ENCODE measurements around the gene SEMA3G. TPM values are rescaled to one million over a fixed set of nuclear protein-coding genes. Genes with fewer than 3 reads are reported as not detected.

Gene SEMA3G
- total RNA-seq, 2 experiments from 2014 or later, result not detected

DNA sequence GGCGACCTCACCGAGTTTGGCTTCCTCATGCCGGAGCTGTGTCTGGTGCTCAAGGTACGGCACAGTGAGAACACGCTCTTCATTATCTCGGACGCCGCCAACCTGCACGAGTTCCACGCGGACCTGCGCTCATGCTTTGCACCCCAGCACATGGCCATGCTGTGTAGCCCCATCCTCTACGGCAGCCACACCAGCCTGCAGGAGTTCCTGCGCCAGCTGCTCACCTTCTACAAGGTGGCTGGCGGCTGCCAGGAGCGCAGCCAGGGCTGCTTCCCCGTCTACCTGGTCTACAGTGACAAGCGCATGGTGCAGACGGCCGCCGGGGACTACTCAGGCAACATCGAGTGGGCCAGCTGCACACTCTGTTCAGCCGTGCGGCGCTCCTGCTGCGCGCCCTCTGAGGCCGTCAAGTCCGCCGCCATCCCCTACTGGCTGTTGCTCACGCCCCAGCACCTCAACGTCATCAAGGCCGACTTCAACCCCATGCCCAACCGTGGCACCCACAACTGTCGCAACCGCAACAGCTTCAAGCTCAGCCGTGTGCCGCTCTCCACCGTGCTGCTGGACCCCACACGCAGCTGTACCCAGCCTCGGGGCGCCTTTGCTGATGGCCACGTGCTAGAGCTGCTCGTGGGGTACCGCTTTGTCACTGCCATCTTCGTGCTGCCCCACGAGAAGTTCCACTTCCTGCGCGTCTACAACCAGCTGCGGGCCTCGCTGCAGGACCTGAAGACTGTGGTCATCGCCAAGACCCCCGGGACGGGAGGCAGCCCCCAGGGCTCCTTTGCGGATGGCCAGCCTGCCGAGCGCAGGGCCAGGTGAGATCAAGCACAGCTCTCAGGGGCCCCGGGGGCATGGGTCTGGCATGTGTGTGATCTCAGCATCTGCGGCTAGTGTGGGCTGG is 43.1 kb upstream of the SEMA3G start:
- ATAC-seq, result no peak
- no peak overlapping the region for H3K27ac Mint-ChIP-seq
- no peaks in the 10 kb centered on the region for H3K27me3 Mint-ChIP-seq
- H3K9me3 Mint-ChIP-seq, result no peaks in the 10 kb centered on the region
- ChIA-PET CTCF (no interaction called here), POLR2A (interaction anchor here (1.6 kb wide), 1 partner anchor 11 kb away, joined by 3 read pairs; no protein-coding TSS in a partner anchor)
- TF ChIP-seq, protein P1, sequence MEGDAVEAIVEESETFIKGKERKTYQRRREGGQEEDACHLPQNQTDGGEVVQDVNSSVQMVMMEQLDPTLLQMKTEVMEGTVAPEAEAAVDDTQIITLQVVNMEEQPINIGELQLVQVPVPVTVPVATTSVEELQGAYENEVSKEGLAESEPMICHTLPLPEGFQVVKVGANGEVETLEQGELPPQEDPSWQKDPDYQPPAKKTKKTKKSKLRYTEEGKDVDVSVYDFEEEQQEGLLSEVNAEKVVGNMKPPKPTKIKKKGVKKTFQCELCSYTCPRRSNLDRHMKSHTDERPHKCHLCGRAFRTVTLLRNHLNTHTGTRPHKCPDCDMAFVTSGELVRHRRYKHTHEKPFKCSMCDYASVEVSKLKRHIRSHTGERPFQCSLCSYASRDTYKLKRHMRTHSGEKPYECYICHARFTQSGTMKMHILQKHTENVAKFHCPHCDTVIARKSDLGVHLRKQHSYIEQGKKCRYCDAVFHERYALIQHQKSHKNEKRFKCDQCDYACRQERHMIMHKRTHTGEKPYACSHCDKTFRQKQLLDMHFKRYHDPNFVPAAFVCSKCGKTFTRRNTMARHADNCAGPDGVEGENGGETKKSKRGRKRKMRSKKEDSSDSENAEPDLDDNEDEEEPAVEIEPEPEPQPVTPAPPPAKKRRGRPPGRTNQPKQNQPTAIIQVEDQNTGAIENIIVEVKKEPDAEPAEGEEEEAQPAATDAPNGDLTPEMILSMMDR (IDR thresholded peaks at IDR 0.05), result no peak
- intact Hi-C loops (cut with micrococcal nuclease), result no loop called here
- H3K4me3 Mint-ChIP-seq, result no peak overlapping the region
- peaks cover 14% of the 10 kb centered on the region for H3K36me3 Mint-ChIP-seq (ENCODE audit: low read depth)
- no peaks in the 10 kb centered on the region for H3K4me1 Mint-ChIP-seq (ENCODE audit: low read depth)
- DNase-seq, result no peak

DNA sequence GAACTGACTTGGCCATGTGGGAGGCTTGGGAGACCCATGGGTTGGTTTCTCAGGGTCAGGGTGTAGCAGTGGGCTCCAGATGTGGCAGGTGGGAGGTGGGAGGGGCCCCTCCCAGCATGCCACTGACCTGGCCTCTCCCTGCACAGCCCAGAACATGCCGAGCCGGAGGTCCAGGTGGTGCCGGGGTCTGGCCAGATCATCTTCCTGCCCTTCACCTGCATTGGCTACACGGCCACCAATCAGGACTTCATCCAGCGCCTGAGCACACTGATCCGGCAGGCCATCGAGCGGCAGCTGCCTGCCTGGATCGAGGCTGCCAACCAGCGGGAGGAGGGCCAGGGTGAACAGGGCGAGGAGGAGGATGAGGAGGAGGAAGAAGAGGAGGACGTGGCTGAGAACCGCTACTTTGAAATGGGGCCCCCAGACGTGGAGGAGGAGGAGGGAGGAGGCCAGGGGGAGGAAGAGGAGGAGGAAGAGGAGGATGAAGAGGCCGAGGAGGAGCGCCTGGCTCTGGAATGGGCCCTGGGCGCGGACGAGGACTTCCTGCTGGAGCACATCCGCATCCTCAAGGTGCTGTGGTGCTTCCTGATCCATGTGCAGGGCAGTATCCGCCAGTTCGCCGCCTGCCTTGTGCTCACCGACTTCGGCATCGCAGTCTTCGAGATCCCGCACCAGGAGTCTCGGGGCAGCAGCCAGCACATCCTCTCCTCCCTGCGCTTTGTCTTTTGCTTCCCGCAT is 42.3 kb upstream of the SEMA3G start:
- intact Hi-C loops (cut with micrococcal nuclease), result no loop called here
- POLR2A ChIA-PET, result no interaction called here
- Mint-ChIP-seq H3K36me3 (ENCODE audit: low read depth) (peaks cover 11% of the 10 kb centered on the region), H3K27me3 (no peaks in the 10 kb centered on the region), H3K4me1 (ENCODE audit: low read depth) (no peaks in the 10 kb centered on the region), H3K4me3 (no peak overlapping the region), H3K9me3 (no peaks in the 10 kb centered on the region), H3K27ac (no peak overlapping the region)
- no peak for DNase-seq
- ATAC-seq, result no peak
- TF ChIP-seq, protein P1 (IDR thresholded peaks at IDR 0.05), result no peak
- CTCF ChIA-PET, result no interaction called here

DNA sequence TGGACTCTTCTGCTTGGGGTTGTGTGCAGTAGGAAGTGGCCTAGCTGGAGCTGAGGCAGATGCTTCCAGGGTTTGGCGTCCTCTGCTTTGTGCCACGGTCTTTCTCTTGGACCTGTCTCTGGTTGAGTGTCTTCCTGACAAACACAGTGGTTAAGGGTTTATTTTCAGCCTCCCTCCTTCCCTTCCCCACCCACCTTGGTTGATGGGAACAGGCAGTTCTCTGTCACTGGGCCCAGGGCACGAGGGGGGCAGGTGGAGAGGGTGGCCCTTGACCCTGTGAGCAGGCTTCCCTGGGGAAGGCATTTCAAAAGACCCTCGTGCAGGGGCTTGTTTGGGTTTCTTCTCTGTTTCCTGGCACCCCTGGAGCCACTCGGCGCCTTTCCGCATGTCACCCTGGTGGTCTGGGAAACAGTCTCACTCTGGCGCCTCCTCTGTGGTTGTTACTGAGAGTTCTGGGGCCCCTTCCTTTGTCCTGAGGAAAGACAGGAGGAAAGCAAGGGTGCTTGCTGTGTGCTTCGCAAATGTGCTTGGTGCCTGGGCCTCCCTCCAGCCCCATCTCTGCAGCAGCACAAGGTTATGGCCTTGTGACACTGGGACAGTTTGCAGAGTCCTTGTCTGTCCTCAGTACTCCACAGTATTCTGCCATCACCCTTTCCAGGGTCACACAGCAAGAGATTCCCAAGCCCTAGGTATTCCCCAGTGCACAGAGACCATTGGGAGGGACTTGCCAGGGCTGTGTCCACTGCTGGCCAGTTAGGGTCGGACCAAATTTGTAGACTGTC is 40.0 kb upstream of the SEMA3G start:
- no peak for ATAC-seq
- TF ChIP-seq, protein P1 (IDR thresholded peaks at IDR 0.05), result no peak
- ChIA-PET POLR2A (no interaction called here), CTCF (no interaction called here)
- peak overlapping the region; percentile 19 for H3K27ac Mint-ChIP-seq
- H3K36me3 Mint-ChIP-seq (ENCODE audit: low read depth), result peaks cover 6% of the 10 kb centered on the region
- no peaks in the 10 kb centered on the region for H3K4me1 Mint-ChIP-seq (ENCODE audit: low read depth)
- H3K9me3 Mint-ChIP-seq, result no peaks in the 10 kb centered on the region
- no peak overlapping the region for H3K4me3 Mint-ChIP-seq
- no peaks in the 10 kb centered on the region for H3K27me3 Mint-ChIP-seq
- intact Hi-C loops (cut with micrococcal nuclease), result no loop called here
- no peak for DNase-seq

DNA sequence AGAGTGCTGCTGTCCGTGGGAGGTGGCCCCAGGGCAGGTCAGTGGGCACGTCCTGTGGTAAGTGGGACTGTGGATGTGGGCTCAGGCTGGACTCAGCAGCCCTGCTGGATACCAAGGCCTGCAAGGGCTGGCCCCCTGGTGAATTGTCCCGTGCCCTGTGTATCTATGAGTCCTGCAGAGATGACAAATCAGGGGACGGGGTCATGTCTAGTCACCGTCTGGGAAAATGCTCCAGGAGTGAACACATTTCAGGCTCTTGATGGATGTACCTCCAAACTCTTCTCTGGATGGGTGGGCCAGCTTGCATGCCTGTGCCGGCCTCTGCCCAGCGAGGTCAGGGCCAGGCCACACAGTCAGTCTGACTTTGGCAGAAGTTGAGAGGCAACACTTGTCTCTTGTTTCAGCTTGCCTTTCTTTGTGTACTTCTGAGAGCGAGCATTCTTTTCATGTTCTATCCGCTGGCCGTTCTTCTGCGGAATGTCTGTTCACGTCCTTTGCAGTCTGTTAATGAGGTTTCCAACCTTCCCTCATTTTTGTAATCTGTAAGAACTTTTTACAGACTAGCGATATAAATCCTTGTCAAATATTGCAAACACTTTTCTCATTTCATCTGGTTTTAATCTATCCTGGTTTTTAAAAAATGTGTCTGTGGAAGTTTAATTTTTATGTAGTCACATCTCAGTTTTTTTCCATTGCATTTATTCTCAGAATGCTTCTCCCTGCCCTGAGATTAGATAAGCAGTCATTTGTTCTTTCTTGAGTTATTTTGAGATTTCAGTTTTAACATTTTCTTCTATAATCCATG is 38.9 kb upstream of the SEMA3G start:
- Mint-ChIP-seq H3K4me1 (ENCODE audit: low read depth) (no peaks in the 10 kb centered on the region), H3K9me3 (no peaks in the 10 kb centered on the region), H3K27me3 (no peaks in the 10 kb centered on the region), H3K36me3 (ENCODE audit: low read depth) (peaks cover 6% of the 10 kb centered on the region), H3K27ac (no peak overlapping the region), H3K4me3 (no peak overlapping the region)
- TF ChIP-seq, protein P1 (IDR thresholded peaks at IDR 0.05), result no peak
- DNase-seq (no peak), ATAC-seq (no peak)
- intact Hi-C loops (cut with micrococcal nuclease), result no loop called here
- CTCF ChIA-PET, result no interaction called here
- POLR2A ChIA-PET, result interaction anchor here (0.6 to 0.8 kb wide), 2 partner anchors 34 to 42 kb away, joined by 3 read pairs; no protein-coding TSS in a partner anchor

All from activated CD8-positive, alpha-beta T cell treated with anti-CD3 and anti-CD28 coated beads for 36 hours (primary cell).